ENCODE results near the gene ABCC4.

The ABCC4 gene, protein sequence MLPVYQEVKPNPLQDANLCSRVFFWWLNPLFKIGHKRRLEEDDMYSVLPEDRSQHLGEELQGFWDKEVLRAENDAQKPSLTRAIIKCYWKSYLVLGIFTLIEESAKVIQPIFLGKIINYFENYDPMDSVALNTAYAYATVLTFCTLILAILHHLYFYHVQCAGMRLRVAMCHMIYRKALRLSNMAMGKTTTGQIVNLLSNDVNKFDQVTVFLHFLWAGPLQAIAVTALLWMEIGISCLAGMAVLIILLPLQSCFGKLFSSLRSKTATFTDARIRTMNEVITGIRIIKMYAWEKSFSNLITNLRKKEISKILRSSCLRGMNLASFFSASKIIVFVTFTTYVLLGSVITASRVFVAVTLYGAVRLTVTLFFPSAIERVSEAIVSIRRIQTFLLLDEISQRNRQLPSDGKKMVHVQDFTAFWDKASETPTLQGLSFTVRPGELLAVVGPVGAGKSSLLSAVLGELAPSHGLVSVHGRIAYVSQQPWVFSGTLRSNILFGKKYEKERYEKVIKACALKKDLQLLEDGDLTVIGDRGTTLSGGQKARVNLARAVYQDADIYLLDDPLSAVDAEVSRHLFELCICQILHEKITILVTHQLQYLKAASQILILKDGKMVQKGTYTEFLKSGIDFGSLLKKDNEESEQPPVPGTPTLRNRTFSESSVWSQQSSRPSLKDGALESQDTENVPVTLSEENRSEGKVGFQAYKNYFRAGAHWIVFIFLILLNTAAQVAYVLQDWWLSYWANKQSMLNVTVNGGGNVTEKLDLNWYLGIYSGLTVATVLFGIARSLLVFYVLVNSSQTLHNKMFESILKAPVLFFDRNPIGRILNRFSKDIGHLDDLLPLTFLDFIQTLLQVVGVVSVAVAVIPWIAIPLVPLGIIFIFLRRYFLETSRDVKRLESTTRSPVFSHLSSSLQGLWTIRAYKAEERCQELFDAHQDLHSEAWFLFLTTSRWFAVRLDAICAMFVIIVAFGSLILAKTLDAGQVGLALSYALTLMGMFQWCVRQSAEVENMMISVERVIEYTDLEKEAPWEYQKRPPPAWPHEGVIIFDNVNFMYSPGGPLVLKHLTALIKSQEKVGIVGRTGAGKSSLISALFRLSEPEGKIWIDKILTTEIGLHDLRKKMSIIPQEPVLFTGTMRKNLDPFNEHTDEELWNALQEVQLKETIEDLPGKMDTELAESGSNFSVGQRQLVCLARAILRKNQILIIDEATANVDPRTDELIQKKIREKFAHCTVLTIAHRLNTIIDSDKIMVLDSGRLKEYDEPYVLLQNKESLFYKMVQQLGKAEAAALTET (N-terminal part only)

DNA sequence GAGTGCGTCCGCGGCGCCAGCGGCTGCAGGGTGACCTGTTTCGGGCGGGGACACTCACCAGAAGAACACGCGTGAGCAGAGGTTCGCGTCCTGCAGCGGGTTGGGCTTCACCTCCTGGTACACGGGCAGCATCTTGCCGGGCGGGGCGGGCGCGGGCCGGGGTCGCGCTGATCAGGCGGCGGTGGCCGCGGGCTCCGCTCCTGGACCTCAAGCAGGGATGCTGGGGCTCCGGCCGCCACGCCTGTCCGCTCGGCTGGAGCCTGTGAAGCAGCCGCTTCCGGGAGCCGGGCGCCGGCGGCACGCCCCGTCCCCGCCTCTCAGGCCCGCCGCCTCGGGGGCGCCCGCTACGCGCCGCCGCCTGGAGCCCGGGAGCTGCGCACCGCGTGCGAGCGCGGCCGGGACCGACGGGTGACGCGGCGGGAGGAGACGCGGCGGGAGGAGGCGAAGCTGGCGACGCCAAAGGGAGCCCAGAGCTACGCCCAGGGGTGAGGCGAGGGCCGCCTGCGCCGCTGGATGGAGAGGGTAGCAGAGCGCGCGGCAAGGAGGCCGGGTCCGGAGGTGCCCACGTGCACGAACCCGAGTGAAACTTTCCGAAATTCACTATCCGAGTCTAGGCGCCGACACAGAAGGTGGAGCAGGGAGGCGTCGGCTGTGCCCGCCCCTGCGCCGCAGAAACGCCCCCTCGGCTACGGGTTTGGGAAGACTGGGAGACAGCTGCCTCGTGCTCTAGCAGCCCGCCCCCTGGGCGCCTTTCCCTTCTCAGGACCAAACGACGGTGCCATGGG lies at the start of gene ABCC4:
ABCC4 (minus strand) TSS at position 269 of the 785 bp plus-strand sequence; CDS start at position 132, 137 bp downstream.
- DNase-seq, result peak; percentile 49

DNA sequence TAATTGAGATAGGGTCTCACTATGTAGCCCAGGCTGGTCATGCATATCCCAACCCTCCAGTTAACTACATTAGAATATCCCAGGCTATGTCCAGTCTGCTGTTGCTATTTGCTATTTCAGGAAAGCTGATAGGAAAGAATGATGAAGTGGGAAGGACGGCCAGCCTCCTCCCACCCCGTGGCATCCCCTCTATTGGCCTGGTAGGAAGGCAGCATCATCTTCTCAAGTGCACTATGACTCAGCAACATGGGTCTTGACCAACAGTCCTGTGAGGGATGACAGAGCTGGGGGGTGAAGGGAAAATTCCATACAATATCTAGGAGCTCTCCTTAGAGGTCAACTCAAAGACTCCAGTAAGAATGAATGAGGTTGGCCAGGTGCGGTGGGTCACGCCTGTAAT lies 48.0 kb upstream of the ABCC4 start:
- DNase-seq, result no peak

DNA sequence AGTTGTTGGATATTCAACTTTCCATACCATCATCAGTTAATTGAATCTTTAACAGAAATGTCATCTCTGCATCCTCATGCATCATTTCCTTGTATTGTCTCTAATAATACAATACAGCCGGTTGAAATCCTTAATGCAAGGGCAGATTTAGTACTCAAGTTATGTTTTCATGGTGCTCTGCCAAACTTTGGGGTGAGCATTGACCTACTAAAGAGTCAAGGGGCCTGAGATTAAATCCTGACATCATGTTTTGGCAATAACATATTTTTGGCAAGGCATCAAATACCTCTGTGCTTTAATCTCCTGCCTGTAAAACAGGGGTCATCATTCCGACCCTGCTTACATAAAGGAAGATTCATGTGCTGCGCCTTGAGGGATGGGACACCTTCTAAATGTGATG lies 42.7 kb upstream of the ABCC4 start:
- DNase-seq, result no peak

DNA sequence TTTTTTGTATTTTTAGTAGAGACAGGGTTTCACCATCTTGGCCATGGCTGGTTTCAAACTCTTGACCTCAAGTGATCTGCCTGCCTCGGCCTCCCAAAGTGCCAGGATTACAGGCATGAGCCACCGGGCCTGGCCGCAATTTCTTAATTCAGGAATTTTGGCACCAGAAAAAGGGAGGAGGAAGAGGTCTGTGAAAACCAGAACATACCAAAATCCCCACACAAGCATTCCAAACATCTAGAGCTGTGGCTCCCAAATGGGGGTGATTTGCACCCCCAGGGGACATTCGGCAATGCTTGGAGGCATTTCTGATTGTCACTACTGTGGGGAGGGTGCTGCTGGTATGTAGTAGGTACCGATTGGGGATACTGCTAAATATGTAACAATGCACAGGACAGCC lies 40.2 kb upstream of the ABCC4 start:
- no peak for DNase-seq

DNA sequence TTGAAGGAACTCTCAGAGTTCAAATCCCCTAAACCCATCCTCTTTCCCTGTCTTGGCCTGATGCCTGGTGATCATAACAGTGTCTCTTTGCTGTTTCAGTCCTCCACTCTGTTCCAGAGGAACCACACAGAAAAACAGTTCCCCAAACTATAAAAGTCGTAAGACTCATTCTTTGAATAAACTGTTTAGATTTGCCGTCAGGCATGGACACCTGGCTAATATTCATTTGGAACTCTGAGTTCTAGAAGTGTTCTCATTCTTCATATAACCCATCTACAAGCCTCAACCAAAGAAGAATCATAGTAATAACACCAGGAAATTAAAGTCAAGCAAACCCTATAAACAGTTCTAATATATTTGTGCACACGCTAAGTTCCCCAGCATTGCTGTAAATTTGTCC lies 37.7 kb upstream of the ABCC4 start:
- no peak for DNase-seq

DNA sequence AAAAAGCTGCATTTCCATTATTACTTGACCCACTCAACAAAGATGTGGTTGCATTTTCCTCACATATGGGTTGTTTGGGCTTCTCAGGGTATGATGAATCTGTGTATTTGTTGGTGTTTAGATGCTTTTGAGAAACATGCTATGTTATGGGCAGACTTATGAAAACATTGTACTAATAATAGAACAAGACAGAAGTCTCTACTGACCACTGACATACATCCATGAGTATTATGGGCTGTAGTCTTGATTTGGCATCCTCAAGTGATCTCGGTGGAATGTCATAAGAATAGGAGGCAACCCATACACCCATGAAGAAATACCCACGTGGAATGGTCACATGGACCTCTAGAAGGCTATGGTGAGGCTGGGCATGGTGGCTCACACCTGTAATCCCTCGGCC lies 36.3 kb upstream of the ABCC4 start:
- no peak for DNase-seq

DNA sequence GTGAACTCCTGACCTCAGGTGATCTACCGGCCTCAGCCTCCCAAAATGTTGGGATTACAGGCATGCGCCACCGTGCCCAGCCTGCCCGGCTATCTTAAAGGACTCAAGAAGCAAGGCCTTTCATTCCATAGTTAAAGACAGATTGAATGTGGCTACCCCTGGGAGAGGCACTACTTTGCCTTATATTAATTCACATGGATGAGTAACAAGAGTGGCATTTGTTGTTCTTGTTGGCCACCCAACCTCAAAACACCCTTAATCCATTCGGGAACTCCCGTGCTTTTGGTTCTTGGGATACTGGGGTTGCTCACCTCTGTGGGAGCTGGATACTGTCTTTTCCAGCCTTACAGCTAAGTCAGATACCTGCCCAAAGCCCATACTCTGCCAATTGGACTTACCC lies 34.4 kb upstream of the ABCC4 start:
- DNase-seq, result no peak

DNA sequence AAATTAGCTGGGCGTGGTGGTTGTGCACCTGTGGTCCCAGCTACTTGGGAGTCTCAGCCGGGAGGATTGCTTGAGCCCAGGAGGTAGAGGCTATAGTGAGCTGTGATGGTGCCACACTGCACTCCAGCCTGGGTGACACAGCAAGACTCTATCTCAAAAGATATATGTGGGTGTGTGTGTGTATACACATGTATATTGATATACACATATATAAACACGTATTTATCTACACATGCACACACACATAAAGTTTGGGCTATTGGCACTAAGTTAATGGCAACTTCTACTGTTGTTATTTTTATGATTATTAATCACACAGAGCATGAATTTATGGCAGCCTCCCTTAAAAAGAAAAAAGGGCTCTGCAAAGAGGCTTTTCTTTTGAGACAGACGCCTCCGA lies 27.1 kb upstream of the ABCC4 start:
- DNase-seq, result no peak

DNA sequence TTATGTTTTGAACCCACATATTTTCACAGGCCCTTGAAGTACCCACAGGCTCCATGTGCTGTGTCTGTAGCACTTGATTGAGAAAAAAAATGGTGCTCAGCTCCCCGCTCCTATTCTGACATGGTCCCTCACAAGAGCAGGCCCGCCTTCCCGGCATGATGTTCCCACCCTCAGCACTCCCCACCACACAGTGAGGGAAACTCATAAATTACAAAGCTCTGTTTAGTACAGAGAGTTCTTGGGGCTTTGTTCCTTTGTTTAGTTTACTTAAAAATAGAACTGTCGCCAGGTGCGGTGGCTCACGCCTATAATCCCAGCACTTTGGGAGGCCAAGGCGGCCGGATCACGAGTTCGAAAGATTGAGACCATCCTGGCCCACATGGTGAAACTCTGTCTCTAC lies 25.9 kb upstream of the ABCC4 start:
- DNase-seq, result no peak

DNA sequence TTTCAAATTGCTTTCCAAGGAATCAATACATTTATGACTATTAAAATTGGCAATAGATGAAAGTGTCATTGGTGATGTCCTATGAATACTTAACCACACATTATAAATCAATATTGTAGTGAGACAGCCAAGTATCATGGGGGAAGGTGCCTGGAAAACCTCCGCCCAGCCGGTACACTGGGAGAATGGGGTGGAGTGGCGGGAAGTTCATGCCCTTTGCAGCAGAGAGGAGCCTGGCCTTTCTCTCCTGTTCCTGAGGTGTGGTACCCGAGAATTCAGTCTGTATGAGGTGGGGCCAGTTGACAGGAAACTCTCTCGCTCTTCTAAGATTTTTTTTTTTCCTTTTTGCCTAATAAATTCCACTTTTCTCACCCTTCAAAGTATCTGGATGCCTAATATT lies 25.4 kb upstream of the ABCC4 start:
- DNase-seq, result no peak

DNA sequence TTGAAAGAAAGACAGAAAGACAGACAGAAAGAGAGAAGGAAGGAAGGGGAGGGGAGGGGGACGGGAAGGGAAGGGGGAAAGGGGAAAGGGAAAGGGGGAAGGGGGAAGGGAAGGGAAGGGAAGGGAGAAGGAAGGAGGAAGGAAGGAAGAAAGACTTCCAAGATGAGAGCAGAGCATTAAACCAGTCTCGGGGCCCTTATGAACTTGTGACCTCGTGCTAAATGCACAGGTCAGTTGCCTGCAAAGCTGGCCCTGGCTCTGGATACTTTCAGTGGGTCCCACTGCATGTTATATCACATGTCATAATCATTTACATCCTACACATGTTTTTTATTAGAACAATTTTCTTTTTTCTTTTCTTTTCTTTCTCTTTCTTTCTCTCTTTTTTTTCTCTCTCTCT lies 24.2 kb upstream of the ABCC4 start:
- no peak for DNase-seq

DNA sequence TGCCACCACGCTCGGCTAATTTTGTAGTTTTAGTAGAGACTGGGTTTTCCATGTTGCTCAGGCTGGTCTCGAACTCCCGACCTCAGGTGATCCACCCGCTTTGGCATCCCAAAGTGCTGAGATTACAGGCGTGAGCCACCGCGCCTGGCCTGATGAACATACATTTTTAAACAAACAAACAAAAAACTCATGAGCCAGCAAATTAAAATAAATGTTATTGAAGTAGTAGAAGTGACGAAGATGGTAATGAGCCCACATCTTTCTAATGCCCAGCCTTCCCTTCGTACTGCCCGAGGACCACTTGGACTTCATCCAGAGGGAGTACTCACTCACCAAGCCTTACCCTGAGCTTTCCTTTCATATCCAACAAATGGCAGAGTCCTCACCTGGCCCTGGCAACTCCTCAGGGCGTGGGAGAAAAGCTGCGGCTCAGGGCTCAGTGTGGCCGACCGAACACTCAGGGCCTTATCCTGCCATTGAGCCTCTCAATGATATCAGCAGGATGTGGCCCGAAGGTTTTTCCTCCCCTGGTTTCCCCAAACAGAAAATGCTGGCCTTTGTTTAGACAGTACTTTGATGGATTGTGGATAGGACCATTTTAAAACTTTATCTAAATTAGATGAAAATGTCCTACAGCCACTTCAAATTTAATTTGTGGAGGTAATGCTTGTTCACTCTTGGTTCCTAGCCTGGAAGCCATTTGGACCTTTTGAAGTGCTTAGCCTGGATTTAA lies 22.8 kb upstream of the ABCC4 start:
- no peak for DNase-seq

DNA sequence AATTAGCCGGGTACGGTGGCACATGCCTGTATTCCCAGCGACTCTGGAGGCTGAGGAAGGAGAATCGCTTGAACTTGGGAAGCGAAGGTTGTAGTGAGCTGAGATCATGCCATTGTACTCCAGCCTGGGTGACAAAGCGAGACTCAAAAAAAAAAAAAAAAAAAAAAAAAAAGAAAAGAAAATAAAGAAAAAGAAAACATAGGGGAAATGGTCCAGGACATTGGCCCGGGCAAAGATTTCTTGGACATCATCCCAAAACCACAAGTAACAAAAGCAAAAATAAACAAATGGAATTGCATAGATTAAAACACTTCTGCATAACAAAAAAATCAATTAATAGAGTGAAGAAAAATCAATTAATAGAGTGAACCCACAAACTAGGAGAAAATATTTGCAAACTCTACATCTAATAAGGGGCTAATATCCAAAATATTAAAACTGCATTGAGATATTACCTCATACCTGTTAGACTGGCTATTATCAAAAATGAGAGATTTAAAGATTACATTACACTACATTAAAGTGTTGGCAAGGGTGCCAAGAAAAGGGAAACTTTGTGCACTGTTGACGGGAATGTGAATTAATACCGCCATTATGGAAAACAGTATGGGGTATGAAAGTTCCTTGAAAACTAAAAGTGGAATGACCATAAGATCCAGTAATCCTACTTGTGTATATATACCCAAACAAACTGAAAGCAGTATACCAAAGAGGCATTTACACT lies 18.5 kb upstream of the ABCC4 start:
- no peak for DNase-seq

DNA sequence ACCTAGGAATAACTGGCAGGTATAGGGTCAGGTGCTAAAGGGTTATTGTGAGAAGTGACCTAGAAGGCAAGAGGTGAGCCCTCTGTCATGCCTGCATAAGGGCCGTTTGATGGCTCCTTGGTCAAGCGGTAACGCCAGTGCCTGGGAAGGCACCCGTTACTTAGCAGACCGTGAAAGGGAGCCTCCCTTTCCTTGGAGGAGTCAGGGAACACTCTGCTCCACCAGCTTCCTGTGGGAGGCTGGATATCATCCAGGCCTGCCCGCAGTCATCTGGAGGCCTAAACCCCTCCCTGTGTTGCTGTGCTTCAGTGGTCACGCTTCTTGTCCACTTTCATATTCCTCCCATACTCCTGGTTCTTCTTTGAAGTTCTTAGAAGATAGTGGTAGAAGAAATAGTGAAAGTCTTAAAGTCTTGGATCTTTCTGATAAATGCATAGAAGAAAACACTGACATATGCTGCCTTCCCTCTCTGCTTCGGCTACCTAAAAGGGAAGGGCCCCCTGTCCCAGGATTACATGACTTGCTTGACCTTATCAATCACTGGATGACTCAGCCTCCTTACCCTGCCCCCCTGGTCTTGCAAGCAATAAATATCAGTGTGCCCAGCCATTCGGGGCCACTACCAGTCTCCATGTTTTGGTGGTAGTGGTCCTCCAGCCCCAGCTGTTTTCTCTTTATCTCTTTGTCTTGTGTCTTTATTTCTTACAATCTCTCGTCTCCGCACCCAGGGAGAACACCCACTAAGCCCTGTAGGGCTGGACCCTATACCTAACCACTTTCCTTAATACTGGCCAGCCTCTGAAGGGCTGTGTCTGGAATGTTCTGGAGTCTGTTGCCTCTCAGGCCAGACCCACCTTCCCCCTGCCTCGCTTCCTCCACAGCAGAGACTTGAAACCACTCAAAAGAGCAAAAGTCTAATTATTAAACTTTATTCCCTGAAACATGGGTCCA lies 16.1 kb upstream of the ABCC4 start:
- no peak for DNase-seq

DNA sequence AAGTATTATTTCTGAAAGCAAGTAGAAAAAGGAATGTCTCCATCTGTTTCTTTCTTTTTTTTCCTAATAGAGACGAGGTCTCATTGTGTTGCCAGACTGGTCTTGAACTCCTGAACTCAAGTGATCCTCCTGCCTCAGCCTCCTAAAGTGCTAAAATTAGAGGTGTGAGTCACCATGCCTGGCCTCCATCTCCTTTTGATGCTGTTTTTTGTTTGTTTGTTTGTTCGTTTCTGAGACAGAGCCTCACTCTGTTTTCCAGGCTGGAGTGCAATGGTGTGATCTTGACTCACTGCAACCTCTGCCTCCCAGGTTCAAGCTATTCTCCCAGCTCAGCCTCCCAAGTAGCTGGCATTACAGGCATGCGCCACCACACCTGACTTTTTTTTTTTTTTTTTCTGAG lies 14.5 kb upstream of the ABCC4 start:
- no peak for DNase-seq

DNA sequence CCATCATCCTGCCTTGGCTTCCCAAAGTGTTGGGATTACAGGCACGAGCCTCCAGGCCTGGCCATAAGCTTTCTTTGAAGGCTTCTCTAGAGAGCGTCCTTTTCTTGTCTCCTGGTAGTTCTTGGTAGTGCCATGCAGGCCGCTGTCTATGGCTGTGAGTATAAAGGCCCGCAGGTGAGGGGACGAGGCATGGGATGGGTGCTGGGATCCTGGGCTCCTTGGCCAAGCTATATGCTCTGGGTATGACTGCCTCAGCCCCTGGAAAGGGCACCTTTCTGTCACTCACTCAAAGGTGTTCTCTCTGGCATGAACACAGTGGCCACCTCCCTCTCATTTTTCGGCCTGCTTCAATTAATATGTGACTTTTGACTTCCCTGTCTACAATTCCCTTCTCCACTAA lies 6.3 kb upstream of the ABCC4 start:
- no peak for DNase-seq

DNA sequence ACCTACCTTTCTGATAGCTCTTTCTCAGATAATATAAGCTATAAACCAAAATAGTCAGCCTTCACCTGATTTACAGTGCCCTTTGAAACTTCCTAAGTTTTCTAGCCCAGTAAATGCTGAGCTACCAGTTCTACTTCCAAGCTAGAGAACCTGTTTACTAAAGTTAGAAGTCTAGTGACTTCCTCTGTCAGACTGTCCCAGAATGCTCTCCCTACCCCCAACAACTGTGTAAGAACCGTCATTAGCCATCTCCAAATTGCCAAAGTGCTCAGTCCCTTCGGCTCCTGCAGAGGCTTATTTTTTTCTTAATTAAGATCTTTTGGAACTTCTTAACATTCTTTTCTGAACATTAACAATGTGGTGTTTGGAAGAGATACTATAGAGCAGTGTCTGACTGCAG lies 3.2 kb upstream of the ABCC4 start:
- no peak for DNase-seq

DNA sequence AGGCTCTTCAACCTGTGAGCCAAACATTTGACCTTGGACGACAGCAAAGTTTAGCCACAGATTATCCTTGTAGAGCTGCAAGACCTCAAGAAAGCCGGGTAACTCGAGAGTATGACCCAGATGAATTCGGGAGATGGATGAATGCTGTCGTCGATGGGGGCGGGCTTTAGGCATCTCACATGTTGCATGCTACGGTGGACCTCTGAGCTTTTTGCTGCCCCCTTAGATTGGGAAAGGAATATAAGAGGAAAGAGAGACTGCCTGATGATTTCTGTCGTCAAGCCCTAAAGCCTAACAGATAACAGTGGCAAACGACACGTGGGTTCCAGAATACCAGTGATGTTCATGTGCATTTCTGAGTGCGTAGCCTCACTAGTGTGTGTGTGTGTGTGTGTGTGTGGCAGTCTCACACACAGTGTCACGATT lies 730 bp upstream of the ABCC4 start:
- no peak for DNase-seq

DNA sequence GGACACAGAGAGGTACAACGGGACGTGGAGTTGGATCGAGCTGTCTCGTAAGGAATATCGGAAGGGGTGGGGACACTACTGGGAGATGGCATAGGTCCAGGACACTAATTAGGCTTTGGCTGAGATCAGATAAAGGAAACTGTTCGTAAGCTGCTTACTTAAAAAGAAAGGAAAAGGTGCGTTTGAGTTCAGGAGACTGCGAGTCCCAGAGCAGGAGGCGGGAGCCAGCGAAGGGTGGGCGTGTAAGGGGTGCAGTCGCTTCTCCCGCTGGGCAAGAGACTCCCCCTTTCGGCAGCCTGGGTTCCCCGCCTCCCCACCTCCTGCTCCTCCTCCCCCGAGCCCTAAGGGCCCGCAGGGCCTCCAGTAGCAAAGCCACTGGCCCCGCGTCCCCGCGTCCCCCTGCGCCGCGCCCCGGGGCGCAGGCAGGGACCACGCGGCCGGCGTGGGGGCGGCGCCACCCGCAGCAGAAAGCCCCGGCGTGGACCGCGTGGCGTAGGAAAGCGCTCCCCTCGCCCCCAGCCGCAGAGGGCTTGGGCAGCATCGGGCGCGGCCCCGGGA lies 547 bp downstream of the ABCC4 start:
- peak; percentile 42 for DNase-seq

All from stimulated activated naive CD4-positive, alpha-beta T cell treated with Interleukin-2 at 50 U/mL for 16 hours (primary cell).